GM12864 (cell line): ENCODE results near the gene BRME1.

Experiments used
- DNase-seq: peaks from one replicate; pipeline ENCODE4 v3.0.0-alpha.2; 2011; ENCODE audit warnings: low read depth
- H3K4me3 ChIP-seq: 2 replicates; pipeline ENCODE4 v1.5.1; 2011; ENCODE audit warnings: mild to moderate bottlenecking, low read depth, low read length, control low read depth
- TF ChIP-seq, protein P1 (sequence below): IDR thresholded peaks from 2 replicates; pipeline ENCODE4 v1.5.1; 2011; ENCODE audit warnings: low read depth, mild to moderate bottlenecking, moderate library complexity, low read length, control low read depth, inconsistent platforms; ENCODE audit errors: missing control alignments

BRME1 gene

DNA sequence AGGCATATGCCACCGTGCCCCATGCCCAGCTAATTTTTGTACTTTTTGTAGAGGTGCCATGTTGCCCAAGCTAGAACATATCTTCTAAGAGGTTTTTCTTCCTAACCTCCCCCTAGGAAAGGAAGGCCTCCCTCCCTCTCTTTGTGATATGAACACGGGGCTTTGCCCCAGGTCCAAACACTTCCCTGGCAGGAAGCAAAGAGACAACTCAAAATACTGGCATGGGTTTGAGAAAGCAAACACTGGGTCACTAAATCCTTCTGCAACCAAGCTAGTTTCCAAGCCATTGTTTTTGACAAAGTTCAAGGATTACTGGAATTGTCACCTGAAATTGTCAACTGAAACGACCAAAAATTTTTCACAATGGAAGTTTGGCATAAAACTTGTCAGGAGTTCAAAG, 8.9 kb upstream of the BRME1 start:
- DNase-seq, result no peak
- H3K4me3 ChIP-seq, result no peak overlapping the region
- TF ChIP-seq, protein P1, sequence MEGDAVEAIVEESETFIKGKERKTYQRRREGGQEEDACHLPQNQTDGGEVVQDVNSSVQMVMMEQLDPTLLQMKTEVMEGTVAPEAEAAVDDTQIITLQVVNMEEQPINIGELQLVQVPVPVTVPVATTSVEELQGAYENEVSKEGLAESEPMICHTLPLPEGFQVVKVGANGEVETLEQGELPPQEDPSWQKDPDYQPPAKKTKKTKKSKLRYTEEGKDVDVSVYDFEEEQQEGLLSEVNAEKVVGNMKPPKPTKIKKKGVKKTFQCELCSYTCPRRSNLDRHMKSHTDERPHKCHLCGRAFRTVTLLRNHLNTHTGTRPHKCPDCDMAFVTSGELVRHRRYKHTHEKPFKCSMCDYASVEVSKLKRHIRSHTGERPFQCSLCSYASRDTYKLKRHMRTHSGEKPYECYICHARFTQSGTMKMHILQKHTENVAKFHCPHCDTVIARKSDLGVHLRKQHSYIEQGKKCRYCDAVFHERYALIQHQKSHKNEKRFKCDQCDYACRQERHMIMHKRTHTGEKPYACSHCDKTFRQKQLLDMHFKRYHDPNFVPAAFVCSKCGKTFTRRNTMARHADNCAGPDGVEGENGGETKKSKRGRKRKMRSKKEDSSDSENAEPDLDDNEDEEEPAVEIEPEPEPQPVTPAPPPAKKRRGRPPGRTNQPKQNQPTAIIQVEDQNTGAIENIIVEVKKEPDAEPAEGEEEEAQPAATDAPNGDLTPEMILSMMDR, result no peak

DNA sequence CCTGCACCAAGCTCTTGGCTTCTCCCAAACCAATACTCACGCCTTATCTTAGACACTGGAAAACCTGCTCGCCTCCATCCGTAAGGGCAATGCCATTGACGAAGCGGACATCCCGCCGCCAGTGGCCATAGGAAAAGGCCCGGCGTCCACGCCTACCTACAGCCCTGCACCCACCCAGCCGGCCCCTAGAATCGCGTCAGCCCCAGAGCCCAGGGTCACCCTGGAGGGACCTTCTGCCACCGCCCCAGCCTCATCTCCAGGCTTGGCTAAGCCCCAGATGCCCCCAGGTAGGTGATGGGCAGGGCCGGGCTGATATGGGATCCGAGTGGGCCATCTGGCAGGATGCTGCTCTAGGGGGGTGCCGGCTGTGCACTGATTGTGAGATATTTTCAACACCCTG, 7.4 kb upstream of the BRME1 start:
- no peak for DNase-seq
- H3K4me3 ChIP-seq, result no peak overlapping the region
- TF ChIP-seq, protein P1, result no peak

GRCh38 chr19:13909430-13909829, 3.5 kb upstream of the BRME1 start:
- TF ChIP-seq, protein P1, result no peak
- DNase-seq, result no peak

DNA sequence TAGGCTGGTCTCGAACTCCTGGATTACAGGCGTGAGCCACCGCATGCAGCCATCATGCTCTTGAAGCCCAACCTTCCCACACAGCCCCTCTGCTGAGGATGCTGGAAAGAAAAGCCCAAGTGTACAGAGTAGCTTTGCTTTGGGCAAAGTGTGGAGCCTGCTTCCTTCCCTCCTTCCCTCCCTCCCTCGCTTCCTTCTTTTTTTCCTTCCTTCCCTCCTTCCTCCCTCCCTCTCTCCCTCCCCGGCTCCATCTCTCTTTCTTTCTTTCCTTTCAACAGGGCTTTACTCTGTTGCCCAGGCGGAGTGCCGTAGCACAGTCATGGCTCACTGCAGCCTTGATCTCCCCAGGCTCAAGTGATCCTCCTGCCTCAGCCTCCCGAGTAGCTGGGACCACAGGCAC, 2.8 kb upstream of the BRME1 start:
- DNase-seq, result no peak
- TF ChIP-seq, protein P1, result no peak
- no peak overlapping the region for H3K4me3 ChIP-seq

More at GRCh38 chr19:13909430-13909829, 3.5 kb upstream of the BRME1 start:
- H3K4me3 ChIP-seq, result no peak overlapping the region

GRCh38 chr19:13906910-13907309, 993 bp upstream of the BRME1 start:
- TF ChIP-seq, protein P1, result no peak
- H3K4me3 ChIP-seq, result peak overlapping the region; percentile 77
- no peak for DNase-seq

DNA sequence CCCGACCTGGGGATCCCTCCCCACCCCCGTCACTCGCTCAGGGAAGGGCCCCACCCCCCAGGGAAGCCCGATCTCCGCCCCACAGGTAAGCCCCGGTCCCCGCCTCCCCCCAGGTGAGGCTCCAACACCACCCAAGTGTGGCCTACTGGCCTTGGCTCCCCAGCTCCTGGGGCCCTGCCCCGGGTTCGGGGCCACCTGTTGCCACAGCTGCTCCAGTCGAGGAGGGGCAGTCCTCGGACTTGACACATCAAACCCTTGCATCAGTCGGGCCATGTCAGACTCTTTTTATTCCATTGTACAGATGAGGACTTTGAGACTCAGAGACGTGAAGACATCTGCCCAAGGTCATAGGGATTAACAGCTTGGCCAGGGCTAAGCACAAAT, 596 bp upstream of the BRME1 start:
- TF ChIP-seq, protein P1, result no peak
- peak overlapping the region; percentile 77 for H3K4me3 ChIP-seq
- DNase-seq, result no peak

- TF ChIP-seq, protein P1, result peak; percentile 51
- H3K4me3 ChIP-seq, result no peak overlapping the region
- DNase-seq, result no peak
These were observed 2.8 kb downstream of the BRME1 start for GRCh38 chr19:13902993-13903555.
